ENCODE results near the gene PIK3R1.

The PIK3R1 gene

DNA sequence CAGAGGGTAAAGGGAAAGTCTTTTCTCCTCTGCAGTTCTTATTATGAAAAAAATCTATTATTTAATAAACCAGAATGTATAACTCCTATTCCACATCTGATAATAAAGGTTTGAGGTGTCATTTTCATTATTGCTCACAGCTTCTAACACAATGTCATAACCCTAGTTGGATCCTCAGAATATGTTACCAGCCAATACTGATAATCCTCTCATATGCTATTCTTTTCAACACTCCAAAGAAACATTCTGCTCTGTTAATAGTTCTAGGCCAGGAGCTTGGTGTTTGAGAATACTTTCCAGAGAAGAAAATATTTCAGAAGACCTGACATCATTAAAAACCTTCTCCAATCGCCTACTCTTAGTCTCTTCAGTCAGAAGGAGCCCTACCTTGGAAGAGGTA is 127.1 kb downstream of the PIK3R1 start:
- peak; percentile 45 for ATAC-seq
- no peak for DNase-seq

DNA sequence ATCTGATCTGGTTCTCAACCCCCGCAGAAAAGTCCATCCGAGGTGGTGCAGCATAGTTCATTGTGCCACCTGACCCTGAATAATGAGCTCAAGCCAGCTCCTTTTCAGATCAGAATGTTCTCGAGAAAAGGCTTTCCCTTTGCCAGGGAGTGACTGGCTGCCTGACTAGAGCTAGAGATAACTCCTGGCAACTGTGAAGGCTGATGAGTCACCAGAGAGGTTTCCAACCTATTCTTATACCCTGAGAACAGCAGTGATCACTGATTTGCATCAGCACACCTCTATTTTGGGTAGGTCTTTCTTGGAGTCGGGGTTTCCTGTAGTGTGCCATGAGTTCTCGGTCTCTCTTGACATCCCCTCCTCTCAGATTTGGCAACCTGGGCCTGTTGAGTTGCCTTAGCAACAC is 127.9 kb downstream of the PIK3R1 start:
- H3K27me3 Mint-ChIP-seq = peaks cover 6% of the 10 kb centered on the region
- H3K9me3 Mint-ChIP-seq = peaks cover 9 to 11% of the 10 kb centered on the region in 2 donors
- H3K4me3 Mint-ChIP-seq = no peak overlapping the region
- ATAC-seq (peak; percentile 90), DNase-seq (peak; percentile 16 to 64)
- peaks cover 32% of the 10 kb centered on the region for H3K4me1 Mint-ChIP-seq
- no peak overlapping the region for H3K27ac Mint-ChIP-seq

More for the DNA sequence above, 127.1 kb downstream of the PIK3R1 start:
- Mint-ChIP-seq H3K4me1 (peaks cover 32% of the 10 kb centered on the region), H3K27me3 (peaks cover 6% of the 10 kb centered on the region), H3K9me3 (peaks cover 3 to 4% of the 10 kb centered on the region in 2 donors), H3K4me3 (no peak overlapping the region), H3K27ac (no peak overlapping the region)

DNA sequence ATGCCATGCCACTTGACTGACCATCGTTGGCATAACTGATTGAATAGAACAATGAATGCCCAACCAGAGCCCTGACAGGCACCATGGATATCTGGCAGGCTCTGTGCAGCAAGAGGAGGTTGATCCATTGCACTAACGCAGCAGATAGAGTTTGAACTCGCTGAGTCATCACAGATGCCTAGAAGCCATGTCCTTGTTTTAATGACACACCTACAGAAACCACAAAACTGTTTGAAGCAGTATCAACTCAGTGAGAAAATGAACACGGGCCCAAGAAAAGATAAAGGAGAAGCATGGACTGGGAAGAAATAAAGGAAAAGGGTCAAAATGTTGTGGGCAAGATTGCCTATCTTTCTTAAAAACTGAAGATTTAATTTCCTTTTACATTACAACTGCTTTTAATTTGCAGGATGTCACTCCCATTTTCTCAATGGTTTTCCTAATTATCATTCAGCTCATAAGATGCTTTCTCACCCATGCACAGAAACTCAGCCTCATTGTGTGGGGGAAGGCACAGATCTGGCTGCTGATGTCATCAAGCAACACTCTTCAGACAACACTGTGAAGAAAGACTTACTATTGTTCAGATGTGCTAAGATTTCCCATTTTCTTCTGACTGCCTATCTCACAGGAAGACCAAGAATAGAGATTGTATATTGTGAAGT is 129.0 kb downstream of the PIK3R1 start:
- peak in 1 of 2 donors; percentile 28 for DNase-seq
- no peak overlapping the region for H3K27ac Mint-ChIP-seq
- peak overlapping the region in 1 of 2 donors; percentile 40 for H3K4me3 Mint-ChIP-seq
- H3K9me3 Mint-ChIP-seq = peaks cover 9 to 11% of the 10 kb centered on the region in 2 donors
- H3K4me1 Mint-ChIP-seq = peaks cover 32% of the 10 kb centered on the region
- ATAC-seq = peak; percentile 58
- peaks cover 1% of the 10 kb centered on the region for H3K27me3 Mint-ChIP-seq

GRCh38 chr5:68345171-68345570 is 129.6 kb downstream of the PIK3R1 start:
- H3K27me3 Mint-ChIP-seq = no peaks in the 10 kb centered on the region
- no peak overlapping the region for H3K27ac Mint-ChIP-seq
- no peak for ATAC-seq
- peaks cover 32% of the 10 kb centered on the region for H3K4me1 Mint-ChIP-seq
- DNase-seq = no peak
- no peak overlapping the region for H3K4me3 Mint-ChIP-seq
- H3K9me3 Mint-ChIP-seq = peaks cover 9 to 11% of the 10 kb centered on the region in 2 donors

DNA sequence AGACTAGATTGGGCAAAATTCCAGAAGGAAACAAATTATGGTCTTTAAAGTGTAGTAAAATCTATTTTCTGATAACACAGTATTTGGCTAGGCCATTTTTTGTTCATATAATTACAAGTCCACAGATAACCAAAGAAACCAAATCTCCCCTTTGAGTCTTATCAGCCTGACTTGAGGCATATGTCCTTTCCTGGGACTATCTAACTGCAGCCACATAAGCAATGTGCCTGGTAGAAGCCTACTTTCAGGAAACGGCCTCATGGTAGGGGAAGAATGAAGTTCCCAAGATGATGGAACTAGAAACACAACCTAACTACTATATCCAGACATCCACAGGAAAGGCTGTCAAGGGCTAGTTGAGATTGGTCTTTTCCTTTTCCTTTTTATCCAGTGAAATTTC is 130.0 kb downstream of the PIK3R1 start:
- no peaks in the 10 kb centered on the region for H3K27me3 Mint-ChIP-seq
- no peak for ATAC-seq

DNA sequence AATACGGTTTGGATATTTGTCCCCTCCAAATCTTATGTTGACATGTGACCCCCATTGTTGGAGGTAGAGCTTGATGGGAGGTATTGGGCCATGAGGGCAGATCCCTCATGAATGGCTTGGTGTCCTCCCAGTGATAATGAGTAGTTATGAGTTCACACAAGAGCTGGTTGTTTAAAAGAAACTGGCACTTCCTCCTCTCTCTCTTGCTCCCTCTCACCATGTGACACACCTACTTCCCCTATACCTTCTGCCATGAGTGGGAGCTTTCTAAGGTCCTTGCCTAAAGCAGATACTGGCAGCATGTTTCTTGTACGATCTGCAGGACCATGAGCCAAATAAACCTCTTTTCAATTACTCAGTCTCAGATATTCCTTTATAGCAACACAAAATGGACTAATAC is 132.0 kb downstream of the PIK3R1 start:
- no peak for ATAC-seq
- peaks cover 28% of the 10 kb centered on the region for H3K4me1 Mint-ChIP-seq
- H3K27me3 Mint-ChIP-seq = no peaks in the 10 kb centered on the region
- DNase-seq = no peak
- H3K9me3 Mint-ChIP-seq = peaks cover 9 to 11% of the 10 kb centered on the region in 2 donors
- H3K27ac Mint-ChIP-seq = no peak overlapping the region
- H3K4me3 Mint-ChIP-seq = no peak overlapping the region

More for the DNA sequence above, 130.0 kb downstream of the PIK3R1 start:
- Mint-ChIP-seq H3K9me3 (peaks cover 9 to 11% of the 10 kb centered on the region in 2 donors), H3K4me1 (peaks cover 32% of the 10 kb centered on the region), H3K4me3 (no peak overlapping the region), H3K27ac (no peak overlapping the region)
- no peak for DNase-seq

DNA sequence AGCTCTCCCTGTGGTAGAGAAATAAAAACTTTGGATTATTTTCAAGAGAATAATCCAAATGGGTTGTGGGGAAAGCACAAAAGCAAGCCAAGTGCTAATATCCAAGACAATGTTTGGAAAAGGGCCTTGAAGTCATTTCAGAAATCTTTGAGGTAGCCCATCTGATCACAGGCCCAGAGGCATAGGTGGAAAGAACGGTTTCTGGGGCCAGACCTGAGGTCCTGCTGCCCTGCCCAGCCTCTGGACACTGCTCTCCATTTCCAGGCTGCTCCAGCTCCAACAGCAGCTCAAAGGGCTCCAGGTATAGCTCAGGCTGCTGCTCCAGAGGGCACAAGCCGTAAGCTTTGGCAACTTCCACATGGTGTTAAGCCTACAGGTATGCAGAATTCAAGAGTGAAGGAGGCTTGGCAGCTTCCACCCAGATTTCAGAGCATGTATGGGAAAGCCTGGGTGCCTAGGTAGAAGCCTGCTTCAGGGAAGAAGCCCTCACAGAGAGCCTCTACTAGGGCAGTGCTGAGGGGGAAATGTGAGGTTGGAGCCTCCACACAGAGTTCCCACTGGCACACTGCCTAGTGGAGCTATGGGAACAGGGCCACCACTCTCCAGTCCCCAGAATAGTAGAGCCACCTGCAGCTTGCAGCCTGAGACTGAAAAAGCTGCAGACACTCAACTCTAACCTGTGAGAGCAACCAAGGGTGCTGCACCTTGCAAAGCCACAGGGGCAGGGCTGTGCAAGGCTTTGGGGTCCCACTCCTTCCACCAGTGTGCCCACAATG is 133.1 kb downstream of the PIK3R1 start:
- Mint-ChIP-seq H3K27ac (no peak overlapping the region), H3K9me3 (peaks cover 9 to 11% of the 10 kb centered on the region in 2 donors), H3K27me3 (no peaks in the 10 kb centered on the region), H3K4me1 (peaks cover 17% of the 10 kb centered on the region), H3K4me3 (no peak overlapping the region)
- no peak for ATAC-seq
- DNase-seq = no peak

DNA sequence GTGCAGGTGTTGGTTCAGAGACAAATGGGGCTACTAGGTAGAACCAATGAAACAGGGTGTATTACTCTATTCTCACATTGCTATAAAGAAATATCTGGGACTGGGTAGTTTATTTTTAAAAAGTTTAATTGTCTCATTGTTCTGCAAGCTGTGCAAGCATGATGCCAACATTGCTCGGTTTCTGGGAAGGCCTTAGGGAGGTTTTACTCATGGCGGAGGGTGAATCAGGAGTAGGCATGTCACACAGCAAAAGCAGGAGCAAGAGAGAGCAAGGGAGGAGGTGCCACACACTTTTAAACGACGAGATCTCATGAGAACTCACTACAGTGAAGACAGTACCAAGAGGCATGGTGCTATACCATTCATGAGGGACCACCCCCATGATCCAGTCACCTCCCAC is 134.6 kb downstream of the PIK3R1 start:
- Mint-ChIP-seq H3K4me1 (peaks cover 8% of the 10 kb centered on the region), H3K27me3 (no peaks in the 10 kb centered on the region), H3K27ac (no peak overlapping the region), H3K4me3 (no peak overlapping the region), H3K9me3 (peaks cover 9 to 11% of the 10 kb centered on the region in 2 donors)
- DNase-seq (no peak), ATAC-seq (no peak)
